ENCODE results near the gene ASXL3. TPM values are rescaled to one million over a fixed set of nuclear protein-coding genes. Genes with fewer than 3 reads are reported as not detected.

ASXL3 gene
- 0.54 TPM in 1 of 2 replicates, not detected in the other for total RNA-seq (ENCODE audit: low replicate concordance)

DNA sequence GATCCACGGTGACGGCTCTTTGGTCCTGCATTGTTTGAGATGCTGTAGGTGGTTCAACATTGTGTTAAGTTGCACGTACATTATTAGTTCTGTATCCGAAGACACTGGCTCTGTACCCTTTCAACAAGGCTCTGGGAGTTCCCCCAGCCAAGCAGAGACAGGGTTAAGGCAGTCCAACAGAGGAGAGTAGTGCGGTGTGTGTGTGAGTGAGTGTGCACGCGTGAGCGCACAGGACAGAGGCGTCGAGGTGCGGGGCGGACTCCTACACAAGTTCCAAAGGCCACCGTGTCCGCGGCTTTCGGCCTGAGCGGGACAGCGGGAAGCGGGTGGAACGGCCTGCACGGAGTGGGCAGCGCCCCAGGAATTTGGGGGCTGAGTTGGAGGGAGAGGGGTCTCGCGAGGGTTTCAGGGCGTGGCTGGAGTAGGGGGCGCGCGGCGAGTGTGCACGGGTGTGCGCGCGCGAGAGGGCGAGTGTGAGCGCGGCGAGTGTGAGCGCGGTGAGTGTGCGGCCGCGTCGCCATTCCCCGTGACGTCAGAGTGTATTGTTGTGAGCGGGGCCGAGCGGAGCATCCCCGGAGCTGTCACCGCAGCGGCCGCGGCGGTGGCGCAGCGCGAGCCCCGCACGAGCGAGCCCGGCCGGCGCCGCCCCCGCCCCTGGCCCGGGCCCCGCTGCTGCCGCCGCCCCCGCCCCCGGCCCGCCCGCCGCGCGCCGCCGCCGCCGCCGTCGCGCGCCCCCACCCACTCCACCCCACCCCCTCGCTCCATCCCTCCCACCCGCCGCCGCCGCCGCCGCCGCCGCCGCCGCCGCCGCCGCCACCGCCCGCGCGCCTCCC, at the start of gene ASXL3:
TSS of gene ASXL3 (plus strand) at position 535 of the 833 bp plus-strand sequence. CDS start 413 bp downstream, outside the sequence.
- peak within 1 kb of the TSS; percentile 70 for H3K4me3 ChIP-seq (ENCODE audit: low read depth, low read length)
- TF ChIP-seq, protein P1, sequence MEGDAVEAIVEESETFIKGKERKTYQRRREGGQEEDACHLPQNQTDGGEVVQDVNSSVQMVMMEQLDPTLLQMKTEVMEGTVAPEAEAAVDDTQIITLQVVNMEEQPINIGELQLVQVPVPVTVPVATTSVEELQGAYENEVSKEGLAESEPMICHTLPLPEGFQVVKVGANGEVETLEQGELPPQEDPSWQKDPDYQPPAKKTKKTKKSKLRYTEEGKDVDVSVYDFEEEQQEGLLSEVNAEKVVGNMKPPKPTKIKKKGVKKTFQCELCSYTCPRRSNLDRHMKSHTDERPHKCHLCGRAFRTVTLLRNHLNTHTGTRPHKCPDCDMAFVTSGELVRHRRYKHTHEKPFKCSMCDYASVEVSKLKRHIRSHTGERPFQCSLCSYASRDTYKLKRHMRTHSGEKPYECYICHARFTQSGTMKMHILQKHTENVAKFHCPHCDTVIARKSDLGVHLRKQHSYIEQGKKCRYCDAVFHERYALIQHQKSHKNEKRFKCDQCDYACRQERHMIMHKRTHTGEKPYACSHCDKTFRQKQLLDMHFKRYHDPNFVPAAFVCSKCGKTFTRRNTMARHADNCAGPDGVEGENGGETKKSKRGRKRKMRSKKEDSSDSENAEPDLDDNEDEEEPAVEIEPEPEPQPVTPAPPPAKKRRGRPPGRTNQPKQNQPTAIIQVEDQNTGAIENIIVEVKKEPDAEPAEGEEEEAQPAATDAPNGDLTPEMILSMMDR (IDR thresholded peaks at IDR 0.05; ENCODE audit: insufficient read depth, low read length), result no peak
- DNase-seq (ENCODE audit: low read depth), result peak; percentile 5

DNA sequence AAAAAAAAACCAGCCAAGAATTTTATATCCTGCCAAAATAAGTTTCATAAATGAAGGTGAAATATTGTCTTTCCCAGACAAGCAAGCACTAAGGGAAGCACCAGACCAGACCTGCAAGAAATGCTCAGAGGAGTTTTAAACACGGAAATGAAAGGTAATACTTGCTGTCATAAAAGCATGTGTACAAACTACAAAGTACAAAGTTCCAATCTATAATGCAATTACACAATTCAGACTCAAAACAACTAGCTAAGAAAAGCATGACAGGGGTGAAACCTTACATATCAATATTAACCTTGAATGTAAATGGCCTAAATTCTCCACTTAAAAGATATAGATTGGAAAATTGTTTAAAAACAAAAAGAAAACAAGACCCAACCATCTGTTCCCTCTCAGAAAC, 45.0 kb upstream of the ASXL3 start:
- TF ChIP-seq, protein P1 (IDR thresholded peaks at IDR 0.05; ENCODE audit: insufficient read depth, low read length), result no peak
- no peak overlapping the region for H3K4me3 ChIP-seq (ENCODE audit: low read depth, low read length)
- DNase-seq (ENCODE audit: low read depth), result no peak

DNA sequence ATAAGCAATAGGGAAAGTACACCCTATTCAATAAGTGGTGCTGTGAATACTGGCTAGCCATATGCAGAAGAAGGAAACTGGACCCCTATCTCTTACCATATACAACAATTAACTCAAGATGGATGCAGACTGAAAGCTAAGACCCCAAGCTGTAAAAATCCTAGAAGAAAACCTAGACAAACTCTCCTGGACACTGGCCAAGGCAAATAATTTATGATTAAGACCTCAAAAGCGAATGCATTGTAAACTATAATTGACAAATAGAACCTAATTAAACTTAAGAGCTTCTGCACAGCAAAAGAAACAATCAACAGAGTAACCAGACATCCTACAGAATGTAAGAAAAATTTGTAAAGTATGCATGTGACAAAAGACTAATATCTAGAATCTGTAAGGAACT, 41.1 kb upstream of the ASXL3 start:
- H3K4me3 ChIP-seq (ENCODE audit: low read depth, low read length), result no peak overlapping the region
- TF ChIP-seq, protein P1 (IDR thresholded peaks at IDR 0.05; ENCODE audit: insufficient read depth, low read length), result no peak
- no peak for DNase-seq (ENCODE audit: low read depth)

DNA sequence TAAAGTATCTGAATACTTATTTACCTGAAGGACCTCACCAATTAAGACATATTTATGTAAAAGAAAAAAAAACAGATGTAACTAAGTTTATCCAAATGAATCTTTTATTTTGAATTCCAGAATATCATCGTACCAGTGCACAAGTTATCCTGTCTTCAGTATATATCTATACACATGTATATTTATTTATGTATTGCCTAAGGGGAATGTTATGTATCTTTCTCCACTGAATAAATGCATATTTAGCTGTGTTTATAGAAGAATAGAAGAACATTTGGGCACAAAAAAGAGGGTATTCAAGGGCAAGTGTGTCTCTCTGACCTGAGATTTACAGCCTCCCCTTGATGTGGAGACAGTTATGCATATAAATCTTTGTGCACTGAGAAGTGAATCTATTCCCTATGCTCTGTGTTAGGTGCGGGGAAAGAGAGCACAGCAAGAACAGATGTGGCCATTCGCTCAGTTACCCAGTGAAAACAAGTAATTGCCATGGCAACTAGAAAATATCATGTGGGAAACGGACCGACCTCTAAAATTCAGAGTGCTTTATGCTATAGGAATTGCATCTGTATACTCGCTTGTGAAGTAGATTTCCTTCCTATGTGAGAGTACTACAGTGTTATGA, 39.5 kb upstream of the ASXL3 start:
- TF ChIP-seq, protein P1 (IDR thresholded peaks at IDR 0.05; ENCODE audit: insufficient read depth, low read length), result no peak
- DNase-seq (ENCODE audit: low read depth), result no peak
- H3K4me3 ChIP-seq (ENCODE audit: low read depth, low read length), result no peak overlapping the region

DNA sequence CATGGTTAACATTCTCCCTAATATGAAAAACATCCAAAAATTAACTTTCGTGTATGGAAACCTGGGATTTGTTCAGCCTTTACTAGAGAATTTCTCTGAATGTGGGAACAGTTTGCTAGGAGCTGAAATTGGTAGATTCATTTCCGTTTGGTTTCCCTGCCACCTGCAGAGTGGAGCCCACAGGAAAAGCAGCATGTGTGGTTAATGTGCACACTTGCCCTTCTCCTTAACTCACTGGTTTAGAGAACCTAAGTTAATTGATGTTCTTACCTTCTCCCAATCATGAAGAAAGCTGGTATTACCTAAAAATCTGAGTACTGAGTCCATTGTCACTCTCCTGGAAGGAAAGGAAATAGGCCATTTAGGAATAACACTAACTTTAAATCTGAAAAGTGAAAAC, 37.6 kb upstream of the ASXL3 start:
- H3K4me3 ChIP-seq (ENCODE audit: low read depth, low read length), result no peak overlapping the region
- no peak for DNase-seq (ENCODE audit: low read depth)
- TF ChIP-seq, protein P1 (IDR thresholded peaks at IDR 0.05; ENCODE audit: insufficient read depth, low read length), result no peak

DNA sequence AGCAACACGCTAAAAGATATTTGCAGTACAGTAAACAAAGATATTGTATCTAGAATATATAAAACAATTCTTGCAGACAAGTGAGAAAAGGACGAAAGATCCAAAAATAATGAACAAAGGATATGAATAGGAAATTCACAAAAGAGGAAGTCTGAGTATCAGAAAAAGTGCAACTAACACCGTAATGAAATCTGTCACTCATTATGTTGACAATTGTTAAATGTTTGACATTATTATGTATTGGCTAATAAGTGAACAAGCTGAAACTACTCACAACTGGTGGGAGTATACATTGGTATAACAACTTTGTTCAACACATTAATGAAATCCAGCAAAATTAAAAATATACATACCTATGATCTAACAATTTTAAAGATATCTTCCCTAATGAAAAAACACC, 36.7 kb upstream of the ASXL3 start:
- TF ChIP-seq, protein P1 (IDR thresholded peaks at IDR 0.05; ENCODE audit: insufficient read depth, low read length), result no peak
- no peak for DNase-seq (ENCODE audit: low read depth)
- H3K4me3 ChIP-seq (ENCODE audit: low read depth, low read length), result no peak overlapping the region

Data from fibroblast of the aortic adventitia (primary cell).